ENCODE data around the gene NLRP4.
"Not testable (repeated sequence)": the region's sequence is repeated elsewhere in the genome, so short reads cannot be mapped to it uniquely, and the experiment has no call there.

DNA sequence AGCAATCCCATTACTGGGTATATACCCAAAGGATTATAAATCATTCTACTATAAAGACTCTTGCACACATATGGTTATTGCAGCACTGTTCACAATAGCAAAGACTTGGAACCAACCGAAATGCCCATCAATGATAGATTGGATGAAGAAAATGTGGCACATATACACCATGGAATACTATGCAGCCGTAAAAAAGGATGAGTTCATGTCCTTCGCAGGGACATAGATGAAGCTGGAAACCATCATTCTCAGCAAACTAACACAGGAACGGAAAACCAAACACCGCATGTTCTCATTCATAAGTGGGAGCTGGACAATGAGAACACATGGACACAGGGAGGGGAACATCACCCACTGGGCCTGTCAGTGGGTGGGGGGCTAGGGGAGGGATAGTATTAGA lies 92.9 kb downstream of the NLRP4 start:
- TF ChIP-seq CTCF, POLR2A (IDR thresholded peaks at IDR 0.05): not testable (repeated sequence)
